HG03196 (cell line): ENCODE results near the gene SART3.
"Not testable (repeated sequence)": the region's sequence is repeated elsewhere in the genome, so short reads cannot be mapped to it uniquely, and the experiment has no call there.

ENCODE experiments used
- ATAC-seq: cut with Tn5 transposase; IDR thresholded peaks from one replicate; pipeline ENCODE4 v1.9.1; 2021; ENCODE audit not compliant: unreplicated experiment

SART3 gene

GRCh38 chr12:108582978-108583770, 22.2 kb upstream of the SART3 start:
- ATAC-seq, result no peak

- no peak for ATAC-seq
Measured at GRCh38 chr12:108582509-108582908, 21.5 kb upstream of the SART3 start.

GRCh38 chr12:108581311-108582227, 20.6 kb upstream of the SART3 start:
- ATAC-seq, result no peak

GRCh38 chr12:108580531-108580930, 19.6 kb upstream of the SART3 start:
- no peak for ATAC-seq

- no peak for ATAC-seq
Measured at GRCh38 chr12:108578813-108579212, 17.8 kb upstream of the SART3 start.

GRCh38 chr12:108578264-108578663, 17.3 kb upstream of the SART3 start:
- no peak for ATAC-seq

GRCh38 chr12:108577458-108577857, 16.5 kb upstream of the SART3 start:
- ATAC-seq, result no peak

- no peak for ATAC-seq
Measured at GRCh38 chr12:108576660-108577234, 15.8 kb upstream of the SART3 start.

GRCh38 chr12:108575199-108575912, 14.4 kb upstream of the SART3 start:
- no peak for ATAC-seq

- not testable (repeated sequence) for ATAC-seq
Measured at GRCh38 chr12:108574276-108574675, 13.3 kb upstream of the SART3 start.

GRCh38 chr12:108573317-108573716, 12.3 kb upstream of the SART3 start:
- no peak for ATAC-seq

- ATAC-seq, result no peak
Measured at GRCh38 chr12:108572166-108572790, 11.3 kb upstream of the SART3 start.

GRCh38 chr12:108571609-108572165, 10.7 kb upstream of the SART3 start:
- ATAC-seq, result no peak

GRCh38 chr12:108570743-108571608, 10.0 kb upstream of the SART3 start:
- ATAC-seq, result no peak

- ATAC-seq, result peak; percentile 77
Measured at GRCh38 chr12:108568338-108569154, 7.6 kb upstream of the SART3 start.

GRCh38 chr12:108567406-108568337, 6.7 kb upstream of the SART3 start:
- ATAC-seq, result no peak

GRCh38 chr12:108566452-108566851, 5.5 kb upstream of the SART3 start:
- ATAC-seq, result no peak
